ENCODE results near the gene KLHL8.
"Not testable (repeated sequence)": the region's sequence is repeated elsewhere in the genome, so short reads cannot be mapped to it uniquely, and the experiment has no call there.

The KLHL8 gene

DNA sequence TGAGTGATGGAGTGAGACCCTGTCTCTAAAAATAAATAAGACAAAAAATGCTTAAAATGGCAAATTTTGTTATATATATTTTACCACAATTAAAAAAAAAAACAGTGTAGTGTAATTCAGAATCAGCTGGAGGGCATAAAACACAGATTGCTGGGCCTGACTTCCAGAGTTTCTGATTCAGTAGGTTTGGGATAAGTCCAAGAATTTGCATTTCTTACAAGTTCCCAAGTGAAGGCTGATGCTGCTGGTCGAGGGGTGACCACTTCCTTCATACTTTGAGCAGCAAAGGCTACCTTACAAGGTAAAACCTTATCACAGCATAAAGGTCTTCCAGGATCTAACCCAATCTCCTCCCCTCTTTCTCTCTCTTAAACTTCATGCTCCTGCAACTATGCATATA is 40.7 kb downstream of the KLHL8 start:
- Histone ChIP-seq H3K9ac (ENCODE audit: low read depth, low read length) (no peak overlapping the region), H3K9me3 (ENCODE audit: control insufficient read depth, insufficient read depth, low read length) (no peaks in the 10 kb centered on the region), H3K4me1 (ENCODE audit: insufficient read depth, low read length) (no peaks in the 10 kb centered on the region), H3K36me3 (ENCODE audit: insufficient read depth, low read length) (no peaks in the 10 kb centered on the region)

DNA sequence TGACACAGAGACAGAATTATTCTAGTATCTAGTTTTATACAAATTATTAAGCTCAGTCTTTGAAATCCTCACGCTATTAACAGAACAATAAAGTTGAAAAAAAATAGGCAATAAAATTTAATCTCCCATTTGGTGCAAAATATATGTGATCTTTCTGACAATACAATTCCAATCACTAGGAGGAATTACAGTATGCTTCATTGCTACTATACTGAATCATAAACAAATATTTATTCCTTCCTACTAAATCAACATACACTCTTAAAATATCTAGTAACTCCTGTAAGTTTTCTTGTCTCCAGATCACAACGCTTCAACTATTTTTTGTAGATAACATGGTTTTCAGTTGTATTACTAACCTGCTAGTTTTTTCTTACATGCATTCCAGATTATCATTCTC is 45.7 kb downstream of the KLHL8 start:
- Histone ChIP-seq H3K36me3 (ENCODE audit: insufficient read depth, low read length) (no peaks in the 10 kb centered on the region), H3K4me1 (ENCODE audit: insufficient read depth, low read length) (no peaks in the 10 kb centered on the region), H3K9ac (ENCODE audit: low read depth, low read length) (no peak overlapping the region)

DNA sequence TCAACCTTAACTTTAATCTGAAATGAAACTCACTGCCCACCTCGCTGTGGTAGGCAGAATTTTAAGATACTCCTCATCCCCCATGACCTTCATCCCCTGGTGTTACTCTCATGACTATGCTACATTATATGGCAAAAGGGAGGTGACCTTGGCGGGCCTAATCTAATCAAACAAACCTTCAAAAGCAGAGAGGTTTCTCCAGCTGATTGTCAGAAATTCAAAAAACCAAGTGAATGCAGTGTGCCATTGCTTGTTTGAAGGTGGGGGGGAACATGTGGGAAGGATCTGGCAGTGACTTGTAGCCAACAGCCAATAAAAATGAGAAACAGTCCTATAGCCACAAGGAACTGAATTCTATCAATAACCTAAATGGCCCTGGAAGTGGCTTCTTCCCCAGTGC is 48.5 kb downstream of the KLHL8 start:
- Histone ChIP-seq H3K9ac (ENCODE audit: low read depth, low read length) (no peak overlapping the region), H3K9me3 (ENCODE audit: control insufficient read depth, insufficient read depth, low read length) (no peaks in the 10 kb centered on the region), H3K36me3 (ENCODE audit: insufficient read depth, low read length) (no peaks in the 10 kb centered on the region), H3K4me1 (ENCODE audit: insufficient read depth, low read length) (no peaks in the 10 kb centered on the region)

More for the DNA sequence above, 45.7 kb downstream of the KLHL8 start:
- no peaks in the 10 kb centered on the region for H3K9me3 ChIP-seq (ENCODE audit: control insufficient read depth, insufficient read depth, low read length)

DNA sequence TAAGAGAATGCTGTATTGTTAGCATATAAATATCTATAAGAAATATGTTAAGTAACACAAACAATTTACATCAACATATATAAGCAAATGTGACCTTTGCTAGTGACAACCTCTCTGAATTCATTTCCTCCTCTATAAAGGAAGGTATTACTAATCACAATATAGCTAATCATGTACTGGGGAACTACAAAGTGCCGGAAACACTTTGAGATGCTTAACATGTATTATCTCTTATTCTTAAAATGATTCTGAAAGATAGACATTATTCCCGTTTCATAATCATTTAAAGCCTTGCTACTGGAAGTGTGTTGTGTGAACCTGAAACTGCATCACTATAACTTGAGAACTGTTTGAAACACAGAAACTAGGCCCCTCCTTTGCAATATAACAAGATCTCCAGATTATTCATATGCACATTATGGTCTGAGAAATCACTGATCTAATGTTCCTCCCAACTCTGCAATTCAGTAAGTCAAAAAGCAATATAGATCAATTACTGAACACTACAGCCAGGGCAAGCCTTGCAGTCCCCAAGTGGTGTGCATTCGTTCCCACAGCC is 54.0 kb downstream of the KLHL8 start:
- no peaks in the 10 kb centered on the region for H3K9me3 ChIP-seq (ENCODE audit: control insufficient read depth, insufficient read depth, low read length)
- H3K36me3 ChIP-seq (ENCODE audit: insufficient read depth, low read length), result no peaks in the 10 kb centered on the region
- H3K4me1 ChIP-seq (ENCODE audit: insufficient read depth, low read length), result no peaks in the 10 kb centered on the region
- no peak overlapping the region for H3K9ac ChIP-seq (ENCODE audit: low read depth, low read length)

DNA sequence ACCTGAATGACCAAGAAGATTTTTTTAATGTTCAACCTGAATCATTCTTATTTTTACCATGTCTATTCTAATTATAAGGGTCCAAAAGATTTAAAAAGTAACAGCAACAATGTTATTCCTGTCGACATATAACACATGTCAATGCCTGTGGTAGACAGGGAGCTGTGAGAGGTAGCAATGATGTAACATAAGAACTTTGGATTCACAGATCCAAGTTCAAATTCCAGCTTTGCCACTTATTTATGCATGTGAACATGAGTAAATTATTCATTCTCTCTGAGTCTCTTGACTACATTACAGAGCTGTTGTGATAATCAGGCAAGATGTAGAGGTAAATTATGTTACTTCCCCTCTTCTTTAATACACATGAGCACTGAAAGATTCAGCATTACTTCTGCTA is 54.5 kb downstream of the KLHL8 start:
- Histone ChIP-seq H3K9ac (ENCODE audit: low read depth, low read length) (no peak overlapping the region), H3K4me1 (ENCODE audit: insufficient read depth, low read length) (no peaks in the 10 kb centered on the region), H3K9me3 (ENCODE audit: control insufficient read depth, insufficient read depth, low read length) (no peaks in the 10 kb centered on the region), H3K36me3 (ENCODE audit: insufficient read depth, low read length) (no peaks in the 10 kb centered on the region)

DNA sequence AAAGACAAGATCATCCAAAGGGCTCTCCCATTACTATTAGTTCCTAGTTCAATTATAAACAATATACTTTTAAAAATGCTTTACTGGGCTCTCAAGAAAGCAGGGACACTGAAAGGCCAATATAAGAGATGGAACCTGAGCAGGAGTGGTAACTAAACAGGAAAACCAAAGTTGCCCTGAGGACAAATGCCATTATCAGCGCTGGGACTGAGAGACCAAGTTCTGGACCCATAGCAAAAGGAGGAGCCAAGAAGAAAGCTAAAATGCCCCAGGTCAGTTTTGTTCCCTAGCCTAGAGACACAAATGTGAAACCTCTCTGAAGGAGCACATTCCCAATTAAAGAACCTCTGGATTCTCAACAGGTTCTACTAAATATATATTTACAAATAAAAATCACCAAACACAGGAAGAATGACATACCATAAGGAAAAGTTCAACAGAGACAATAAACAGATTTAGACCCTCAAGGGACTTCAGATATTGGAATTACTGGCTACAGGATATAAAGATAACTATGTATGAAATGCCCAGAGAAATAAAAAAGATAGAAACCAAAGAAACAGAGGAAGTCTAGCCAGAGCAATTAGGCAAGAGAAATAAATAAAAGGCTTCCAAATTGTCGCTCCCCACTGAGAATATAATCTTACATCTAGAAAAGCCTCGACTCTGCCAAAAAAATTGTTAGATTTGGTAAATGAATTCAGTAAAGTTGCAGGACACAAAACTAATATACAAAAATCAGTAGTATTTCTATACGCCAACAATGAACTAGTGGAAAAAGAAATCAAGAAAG is 67.1 kb downstream of the KLHL8 start:
- Histone ChIP-seq H3K4me1 (ENCODE audit: insufficient read depth, low read length) (no peaks in the 10 kb centered on the region), H3K9ac (ENCODE audit: low read depth, low read length) (no peak overlapping the region), H3K36me3 (ENCODE audit: insufficient read depth, low read length) (no peaks in the 10 kb centered on the region), H3K9me3 (ENCODE audit: control insufficient read depth, insufficient read depth, low read length) (no peaks in the 10 kb centered on the region)

DNA sequence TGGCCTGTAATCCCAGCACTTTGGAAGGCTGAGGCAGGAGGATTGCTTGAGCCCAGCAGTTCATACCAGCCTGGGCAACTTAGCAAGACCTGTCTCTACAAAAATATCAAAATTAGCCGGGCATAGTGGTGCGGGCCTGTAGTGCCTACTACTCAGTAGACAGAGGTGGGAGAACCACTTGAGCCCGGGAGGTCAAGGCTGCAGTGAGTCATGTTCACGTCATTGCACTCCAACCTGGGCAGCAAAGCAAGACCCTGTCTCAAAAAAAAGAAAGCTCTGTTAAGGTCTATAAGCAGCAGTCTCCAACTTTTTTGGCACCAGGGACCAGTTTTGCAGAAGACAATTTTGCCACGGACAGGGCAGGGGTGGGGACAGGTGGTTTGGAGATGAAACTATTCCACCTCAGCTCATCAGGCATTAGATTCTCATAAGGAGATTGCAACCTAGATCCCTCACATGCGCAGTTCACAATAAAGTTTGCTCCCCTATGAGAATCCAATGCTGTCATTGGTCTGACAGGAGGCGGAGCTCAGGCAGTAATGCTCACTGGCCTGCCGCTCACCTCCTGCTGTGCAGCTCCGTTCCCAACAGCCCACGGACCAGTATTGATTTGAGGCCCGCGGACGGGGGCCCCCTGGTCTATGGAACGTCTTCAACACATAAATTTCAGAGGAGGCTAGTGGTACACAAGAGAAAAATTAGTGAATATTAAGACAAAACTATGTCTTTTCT is 67.9 kb downstream of the KLHL8 start:
- H3K36me3 ChIP-seq (ENCODE audit: insufficient read depth, low read length), result no peaks in the 10 kb centered on the region
- no peaks in the 10 kb centered on the region for H3K9me3 ChIP-seq (ENCODE audit: control insufficient read depth, insufficient read depth, low read length)
- no peak overlapping the region for H3K9ac ChIP-seq (ENCODE audit: low read depth, low read length)
- H3K4me1 ChIP-seq (ENCODE audit: insufficient read depth, low read length), result no peaks in the 10 kb centered on the region

DNA sequence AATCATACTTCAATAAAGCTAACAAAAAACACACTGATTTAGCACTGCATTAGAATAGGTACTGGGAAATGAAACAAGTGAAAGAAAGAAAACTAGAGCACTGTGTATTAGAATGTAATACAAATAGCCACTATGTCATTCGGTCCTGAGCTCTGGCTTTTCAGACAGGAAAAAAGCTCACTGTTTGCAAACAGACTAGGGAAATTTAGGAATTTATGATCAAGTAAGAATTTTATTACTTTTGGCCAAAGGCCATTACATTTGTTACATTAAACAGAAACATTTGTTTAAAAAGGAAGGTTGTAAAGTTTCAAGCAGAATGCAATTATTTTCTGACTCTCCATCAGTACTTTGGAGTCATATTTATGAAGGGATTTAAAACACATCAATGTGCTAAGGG is 68.7 kb downstream of the KLHL8 start:
- Histone ChIP-seq H3K36me3 (ENCODE audit: insufficient read depth, low read length) (no peaks in the 10 kb centered on the region), H3K9me3 (ENCODE audit: control insufficient read depth, insufficient read depth, low read length) (no peaks in the 10 kb centered on the region), H3K4me1 (ENCODE audit: insufficient read depth, low read length) (no peaks in the 10 kb centered on the region), H3K9ac (ENCODE audit: low read depth, low read length) (no peak overlapping the region)

DNA sequence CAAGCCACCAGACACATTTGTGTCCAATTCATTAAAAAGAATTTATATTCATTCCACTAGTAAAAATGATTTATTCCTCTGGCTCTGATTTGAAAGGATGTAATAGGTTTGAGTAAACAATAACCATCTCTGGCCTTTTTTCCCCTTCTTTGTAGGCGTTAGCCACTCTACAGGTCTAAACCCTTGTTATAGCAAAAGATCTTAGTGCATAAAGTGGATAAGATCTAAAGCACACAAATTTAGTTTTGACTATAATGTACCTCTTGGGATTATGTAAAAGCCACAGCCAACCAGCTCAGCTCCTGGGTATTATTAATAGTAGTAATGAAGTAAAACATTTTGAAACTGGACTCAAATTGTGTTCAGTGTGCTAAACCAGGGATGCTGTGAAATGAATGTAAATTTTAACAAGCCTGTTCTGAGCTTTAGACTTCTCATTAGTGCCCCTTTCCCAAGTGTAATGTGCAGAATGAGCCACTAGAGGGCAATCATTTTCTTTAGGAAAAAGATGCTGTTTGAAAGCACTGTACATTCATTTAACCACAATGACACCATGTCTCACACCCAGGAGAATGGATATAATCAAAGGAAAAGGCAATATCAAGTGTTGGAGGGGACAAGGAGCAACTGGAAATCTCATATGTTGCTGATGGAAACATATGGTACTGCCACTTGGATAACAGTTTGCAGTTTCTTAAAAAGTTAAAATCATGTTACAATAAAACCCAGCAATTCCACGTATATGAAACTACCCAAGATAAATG is 69.7 kb downstream of the KLHL8 start:
- no peaks in the 10 kb centered on the region for H3K9me3 ChIP-seq (ENCODE audit: control insufficient read depth, insufficient read depth, low read length)
- no peaks in the 10 kb centered on the region for H3K36me3 ChIP-seq (ENCODE audit: insufficient read depth, low read length)
- no peak overlapping the region for H3K9ac ChIP-seq (ENCODE audit: low read depth, low read length)
- H3K4me1 ChIP-seq (ENCODE audit: insufficient read depth, low read length), result no peaks in the 10 kb centered on the region

DNA sequence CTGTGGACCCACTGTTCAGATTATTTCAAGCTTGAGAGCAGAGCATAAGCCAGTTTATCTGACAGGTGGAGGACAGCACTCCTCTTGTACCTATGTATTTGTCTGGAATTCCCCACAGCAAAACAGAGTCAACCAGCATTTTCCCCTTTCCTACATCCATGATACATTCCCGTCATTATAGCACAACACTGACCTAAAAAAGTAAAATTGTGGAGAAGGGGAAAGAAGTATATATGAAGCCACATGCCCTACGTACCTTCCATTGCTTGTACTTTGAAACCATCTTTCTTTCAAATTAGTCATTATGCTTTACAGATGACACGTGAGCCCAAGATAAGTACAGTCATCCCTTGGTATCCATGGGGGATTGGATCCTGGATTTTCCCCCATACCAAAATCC is 73.3 kb downstream of the KLHL8 start:
- Histone ChIP-seq H3K9me3 (ENCODE audit: control insufficient read depth, insufficient read depth, low read length) (no peaks in the 10 kb centered on the region), H3K4me1 (ENCODE audit: insufficient read depth, low read length) (no peaks in the 10 kb centered on the region), H3K36me3 (ENCODE audit: insufficient read depth, low read length) (0 out of 2 replicates have a peak, but pooled peaks cover 2% of the 10 kb centered on the region), H3K9ac (ENCODE audit: low read depth, low read length) (no peak overlapping the region)

DNA sequence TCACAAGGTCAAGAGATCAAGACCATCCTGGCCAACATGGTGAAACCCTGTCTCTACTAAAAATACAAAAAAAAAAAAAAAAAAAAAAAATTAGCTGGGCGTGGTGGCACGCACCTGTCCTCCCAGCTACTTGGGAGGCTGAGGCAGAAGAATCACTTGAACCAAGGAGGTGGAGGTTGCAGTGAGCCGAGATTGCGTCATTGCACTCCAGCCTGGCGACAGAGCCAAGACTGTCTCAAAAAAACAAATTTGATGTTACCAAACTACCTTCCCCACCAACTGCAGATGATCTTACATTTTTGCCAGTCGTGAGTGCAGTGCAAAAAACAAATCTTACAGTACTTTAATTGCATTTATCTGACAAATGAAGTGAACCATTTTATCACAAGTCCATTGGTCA is 74.5 kb downstream of the KLHL8 start:
- H3K9me3 ChIP-seq (ENCODE audit: control insufficient read depth, insufficient read depth, low read length); H3K36me3 ChIP-seq (ENCODE audit: insufficient read depth, low read length); H3K4me1 ChIP-seq (ENCODE audit: insufficient read depth, low read length); H3K9ac ChIP-seq (ENCODE audit: low read depth, low read length): not testable (repeated sequence)

DNA sequence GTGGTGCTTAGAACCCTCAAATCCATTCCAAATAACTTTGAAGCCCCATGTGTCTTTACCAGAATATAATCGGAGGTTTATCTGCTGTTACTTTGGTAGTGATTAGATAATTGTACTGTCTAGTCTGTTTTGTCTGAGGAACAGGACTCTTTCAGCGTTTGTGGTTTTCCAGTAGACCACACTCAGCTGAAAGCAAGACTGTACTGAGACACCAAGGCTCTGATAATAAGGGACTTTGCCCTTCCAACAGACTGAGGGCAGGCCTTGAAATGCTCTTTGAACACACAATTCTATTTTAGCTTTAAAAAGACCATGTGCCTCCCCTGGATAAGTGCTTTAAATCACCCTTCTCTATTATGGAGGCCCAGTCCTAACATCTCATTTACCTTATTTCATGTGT is 76.1 kb downstream of the KLHL8 start:
- no peak overlapping the region for H3K9ac ChIP-seq (ENCODE audit: low read depth, low read length)
- H3K36me3 ChIP-seq (ENCODE audit: insufficient read depth, low read length), result peaks cover 16% of the 10 kb centered on the region; the same call in 1 of the 2 replicates
- H3K4me1 ChIP-seq (ENCODE audit: insufficient read depth, low read length), result no peaks in the 10 kb centered on the region

DNA sequence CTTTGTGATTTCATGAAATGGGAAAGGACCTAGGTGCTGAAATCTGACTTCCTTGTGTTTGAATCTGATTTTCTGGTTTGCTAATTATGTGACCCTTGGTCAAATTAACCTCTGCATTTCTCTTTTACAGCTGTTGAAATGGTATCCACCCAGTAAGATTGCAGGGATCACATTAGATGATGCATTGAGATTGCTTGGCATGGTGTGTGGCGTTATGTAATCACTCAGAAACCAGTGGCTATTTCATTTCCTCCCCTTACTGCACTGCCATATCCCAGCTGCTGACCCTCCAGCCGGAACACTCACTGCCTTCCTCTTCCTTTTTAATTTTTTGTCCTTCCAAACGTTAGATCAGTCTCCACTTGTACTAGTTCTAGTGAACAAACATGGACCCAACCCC is 79.0 kb downstream of the KLHL8 start:
- H3K4me1 ChIP-seq (ENCODE audit: insufficient read depth, low read length), result no peaks in the 10 kb centered on the region
- no peaks in the 10 kb centered on the region for H3K9me3 ChIP-seq (ENCODE audit: control insufficient read depth, insufficient read depth, low read length)
- H3K9ac ChIP-seq (ENCODE audit: low read depth, low read length), result no peak overlapping the region
- peaks cover 21% of the 10 kb centered on the region; the same call in 1 of the 2 replicates for H3K36me3 ChIP-seq (ENCODE audit: insufficient read depth, low read length)

More for the DNA sequence above, 76.1 kb downstream of the KLHL8 start:
- no peaks in the 10 kb centered on the region for H3K9me3 ChIP-seq (ENCODE audit: control insufficient read depth, insufficient read depth, low read length)

DNA sequence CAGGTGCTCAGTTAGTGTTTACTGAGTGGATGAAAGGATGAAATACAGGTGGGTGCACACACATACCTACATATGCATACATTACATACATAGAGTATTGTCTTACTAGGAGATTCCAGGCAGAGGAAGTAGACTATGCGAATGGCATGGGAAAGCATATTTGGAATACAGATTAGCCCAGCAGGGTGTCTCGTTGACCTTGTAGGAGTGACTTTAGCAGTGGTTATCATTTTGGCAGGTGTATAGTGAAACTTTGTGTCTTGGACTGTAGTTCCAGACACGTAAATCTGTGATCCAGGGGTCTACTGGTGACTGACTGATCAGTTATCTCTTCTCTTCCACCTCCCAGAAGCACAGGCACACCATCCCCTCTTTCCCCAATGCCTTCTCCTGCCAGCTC is 86.3 kb downstream of the KLHL8 start:
- H3K36me3 ChIP-seq (ENCODE audit: insufficient read depth, low read length), result peaks cover 19% of the 10 kb centered on the region
- H3K4me1 ChIP-seq (ENCODE audit: insufficient read depth, low read length), result no peaks in the 10 kb centered on the region
- H3K9me3 ChIP-seq (ENCODE audit: control insufficient read depth, insufficient read depth, low read length), result no peaks in the 10 kb centered on the region
- H3K9ac ChIP-seq (ENCODE audit: low read depth, low read length), result no peak overlapping the region

All from ES-I3 (cell line).